H9 (cell line): ENCODE data around the gene BICD2. TPM values are rescaled to one million over a fixed set of nuclear protein-coding genes. Genes with fewer than 3 reads are reported as not detected.
A peak's percentile ranks its signal among the peaks of the same experiment; 100 is the strongest.

Source experiments
- DNase-seq: peaks from one replicate; pipeline ENCODE4 v3.0.0-alpha.2; 2017
- H2AFZ ChIP-seq: one replicate; pipeline ENCODE4 v1.6.1; 2013; ENCODE audit warnings: mild to moderate bottlenecking, low read length, control low read depth, moderate library complexity
- H2AK5ac ChIP-seq: 2 replicates; pipeline ENCODE4 v1.6.1; 2013; ENCODE audit warnings: low read length, control low read depth, mixed read lengths; ENCODE audit not compliant: insufficient read length
- H2BK120ac ChIP-seq: one replicate; pipeline ENCODE4 v1.6.1; 2013; ENCODE audit warnings: low read depth, mild to moderate bottlenecking, low read length, control low read depth, inconsistent platforms; ENCODE audit not compliant: poor library complexity, severe bottlenecking
- H2BK12ac ChIP-seq: 2 replicates; pipeline ENCODE4 v1.6.1; 2013; ENCODE audit warnings: low read length, control low read depth, mixed read lengths, low read depth; ENCODE audit not compliant: insufficient read length
- H2BK15ac ChIP-seq: 2 replicates; pipeline ENCODE4 v1.6.1; 2013; ENCODE audit warnings: low read depth, low read length, control low read depth
- H2BK20ac ChIP-seq: one replicate; pipeline ENCODE4 v1.6.1; 2013; ENCODE audit warnings: low read depth, mild to moderate bottlenecking, low read length, control low read depth, inconsistent platforms; ENCODE audit not compliant: poor library complexity, severe bottlenecking
- H2BK5ac ChIP-seq: 2 replicates; pipeline ENCODE4 v1.6.1; 2013; ENCODE audit warnings: low read length, control low read depth, mixed read lengths; ENCODE audit not compliant: insufficient read length
- H3K14ac ChIP-seq: 2 replicates; pipeline ENCODE4 v1.6.1; 2013; ENCODE audit warnings: low read length, control low read depth; ENCODE audit not compliant: insufficient read depth
- H3K18ac ChIP-seq: 2 replicates; pipeline ENCODE4 v1.6.1; 2013; ENCODE audit warnings: low read depth, mild to moderate bottlenecking, mixed read lengths, low read length, control low read depth; ENCODE audit not compliant: insufficient read length
- H3K23ac ChIP-seq: 2 replicates; pipeline ENCODE4 v1.6.1; 2013; ENCODE audit warnings: low read length, control low read depth, mixed read lengths, low read depth; ENCODE audit not compliant: insufficient read length
- H3K23me2 ChIP-seq: 2 replicates; pipeline ENCODE4 v1.6.1; 2013; ENCODE audit warnings: low read depth, mild to moderate bottlenecking, mixed read lengths, low read length, control low read depth; ENCODE audit not compliant: insufficient read length, poor library complexity, severe bottlenecking
- H3K27ac ChIP-seq: 2 replicates; pipeline ENCODE4 v1.5.1; 2013; ENCODE audit warnings: low read length, control low read depth, mixed read lengths, low read depth; ENCODE audit not compliant: insufficient read length
- H3K27me3 ChIP-seq: 2 replicates; pipeline ENCODE4 v1.6.1; 2013; ENCODE audit warnings: low read length, control low read depth, inconsistent platforms; ENCODE audit not compliant: insufficient read depth
- H3K4ac ChIP-seq: 2 replicates; pipeline ENCODE4 v1.6.1; 2013; ENCODE audit warnings: low read depth, mild to moderate bottlenecking, control low read depth, inconsistent platforms, low read length, moderate library complexity
- H3K4me1 ChIP-seq: 2 replicates; pipeline ENCODE4 v1.6.1; 2013; ENCODE audit warnings: low read length, control low read depth, inconsistent platforms; ENCODE audit not compliant: insufficient read depth
- H3K4me2 ChIP-seq: 2 replicates; pipeline ENCODE4 v1.6.1; 2013; ENCODE audit warnings: low read length, control low read depth, mixed read lengths; ENCODE audit not compliant: insufficient read length, insufficient read depth
- H3K56ac ChIP-seq: 2 replicates; pipeline ENCODE4 v1.6.1; 2013; ENCODE audit warnings: low read depth, mild to moderate bottlenecking, mixed read lengths, low read length, control low read depth; ENCODE audit not compliant: insufficient read length
- H3K79me1 ChIP-seq: 2 replicates; pipeline ENCODE4 v1.6.1; 2013; ENCODE audit warnings: low read depth, mild to moderate bottlenecking, moderate library complexity, low read length, control low read depth, inconsistent platforms; ENCODE audit not compliant: insufficient read depth, poor library complexity, severe bottlenecking
- H3K79me2 ChIP-seq: 2 replicates; pipeline ENCODE4 v1.6.1; 2013; ENCODE audit warnings: low read length, control low read depth, inconsistent platforms; ENCODE audit not compliant: insufficient read depth
- H3K9ac ChIP-seq: 2 replicates; pipeline ENCODE4 v1.6.1; 2013; ENCODE audit warnings: low read length, control low read depth, mixed read lengths; ENCODE audit not compliant: insufficient read length; ENCODE audit errors: extremely low read depth
- H3K9me3 ChIP-seq: one replicate; pipeline ENCODE4 v1.6.1; 2013; ENCODE audit warnings: low read depth, low read length, inconsistent platforms; ENCODE audit not compliant: control insufficient read depth
- H3T11ph ChIP-seq: one replicate; pipeline ENCODE4 v1.6.1; 2013; ENCODE audit warnings: mild to moderate bottlenecking, low read length, control low read depth, inconsistent platforms
- H4K20me1 ChIP-seq: one replicate; pipeline ENCODE4 v1.6.1; 2013; ENCODE audit not compliant: control insufficient read depth, insufficient read length, insufficient read depth
- H4K5ac ChIP-seq: 2 replicates; pipeline ENCODE4 v1.6.1; 2013; ENCODE audit warnings: low read depth, mild to moderate bottlenecking, mixed read lengths, low read length, control low read depth; ENCODE audit not compliant: insufficient read length
- H4K8ac ChIP-seq: replicated peaks from 2 replicates; pipeline ENCODE4 v1.6.1; 2013; ENCODE audit warnings: low read length, control low read depth, mixed read lengths, low read depth; ENCODE audit not compliant: insufficient read length
- H4K91ac ChIP-seq: 2 replicates; pipeline ENCODE4 v1.6.1; 2013; ENCODE audit warnings: low read depth, mild to moderate bottlenecking, moderate library complexity, mixed read lengths, low read length, control low read depth; ENCODE audit not compliant: insufficient read length
- H3K27ac Mint-ChIP-seq, 3 experiments: 2 replicates in 2 of 3; 3 replicates in 1 of 3; pipeline ENCODE4 v1.8.0; 2020 to 2021; ENCODE audit warnings: mixed read lengths in 3 of 3, mild to moderate bottlenecking in 1 of 3, moderate library complexity in 1 of 3
- H3K27me3 Mint-ChIP-seq: 2 replicates; pipeline ENCODE4 v1.8.0; 2021; ENCODE audit warnings: low read depth, mild to moderate bottlenecking, moderate library complexity, mixed read lengths
- H3K36me3 Mint-ChIP-seq, 3 experiments: 2 replicates in 2 of 3; 3 replicates in 1 of 3; pipeline ENCODE4 v1.8.0; 2020 to 2021; ENCODE audit warnings: low read depth in 3 of 3, mixed read lengths in 3 of 3; ENCODE audit not compliant: insufficient read depth in 1 of 3
- H3K4me1 Mint-ChIP-seq, 2 experiments: 2 replicates each; pipeline ENCODE4 v1.8.0; 2020; ENCODE audit warnings: mixed read lengths in 2 of 2
- H3K4me3 Mint-ChIP-seq, 2 experiments: 2 replicates in 1 of 2; 3 replicates in 1 of 2; pipeline ENCODE4 v1.8.0; 2020 to 2021; ENCODE audit warnings: mild to moderate bottlenecking in 2 of 2, mixed read lengths in 2 of 2, moderate library complexity in 1 of 2
- H3K9me3 Mint-ChIP-seq, 2 experiments: 2 replicates in 1 of 2; 3 replicates in 1 of 2; pipeline ENCODE4 v1.8.0; 2020; ENCODE audit warnings: mild to moderate bottlenecking in 2 of 2, mixed read lengths in 2 of 2, moderate library complexity in 1 of 2
- WGBS: extraction: QIAGEN DNeasy Blood & Tissue Kit; methylation state at CpG from one replicate; pipeline ENCODE4 v1.1.7; 2013; ENCODE audit warnings: missing lambda C conversion rate, low lambda C conversion rate, mixed read lengths; ENCODE audit not compliant: insufficient read length; ENCODE audit errors: extremely low coverage; 5-methylcytosine and 5-hydroxymethylcytosine counted together
- total RNA-seq: library from RNA; stranded (reverse); gene quantifications from 2 replicates; pipeline ENCODE4 v1.2.1, GENCODE V29; 2021
- TF ChIP-seq, protein P1 (sequence below): fragments of 200-600 bp; sonication (generic); conservative IDR thresholded peaks from 3 replicates; pipeline ENCODE4 v1.8.0; 2021; ENCODE audit warnings: antibody characterized with exemption, mild to moderate bottlenecking

Gene BICD2
- total RNA-seq, 1 experiment from 2014 or later, result 22.3 TPM

- H3K79me2 ChIP-seq, result no peaks in the 10 kb centered on the region; the same call in 1 of the 2 replicates
- no peak overlapping the region for H2BK12ac ChIP-seq
- H3K18ac ChIP-seq, result no peak overlapping the region
- no peak overlapping the region for H3K14ac ChIP-seq
- H4K20me1 ChIP-seq, result no peaks in the 10 kb centered on the region
- H2AK5ac ChIP-seq, result no peak overlapping the region
- peaks cover 2% of the 10 kb centered on the region; the same call in 1 of the 2 replicates for H3K4me1 ChIP-seq
- no peaks in the 10 kb centered on the region for H3K79me1 ChIP-seq
- no peaks in the 10 kb centered on the region for H3K27me3 ChIP-seq
- no peak overlapping the region for H4K91ac ChIP-seq
- WGBS, result no CpG with 5 or more reads among the region's 8 CpGs
- H3K23ac ChIP-seq, result no peak overlapping the region
- DNase-seq, result peak; percentile 21
- Mint-ChIP-seq H3K4me1 (peaks cover 9% of the 10 kb centered on the region in 2 experiments), H3K27me3 (no peaks in the 10 kb centered on the region), H3K9me3 (no peaks in the 10 kb centered on the region), H3K36me3 (peaks cover 5 to 28% (median 8%) of the 10 kb centered on the region in 3 experiments; a peak in 6 of 7 replicates), H3K27ac (peak overlapping the region in 1 of 3 experiments; percentile 39; a peak in 1 of 7 replicates), H3K4me3 (no peak overlapping the region)
- TF ChIP-seq, protein P1, sequence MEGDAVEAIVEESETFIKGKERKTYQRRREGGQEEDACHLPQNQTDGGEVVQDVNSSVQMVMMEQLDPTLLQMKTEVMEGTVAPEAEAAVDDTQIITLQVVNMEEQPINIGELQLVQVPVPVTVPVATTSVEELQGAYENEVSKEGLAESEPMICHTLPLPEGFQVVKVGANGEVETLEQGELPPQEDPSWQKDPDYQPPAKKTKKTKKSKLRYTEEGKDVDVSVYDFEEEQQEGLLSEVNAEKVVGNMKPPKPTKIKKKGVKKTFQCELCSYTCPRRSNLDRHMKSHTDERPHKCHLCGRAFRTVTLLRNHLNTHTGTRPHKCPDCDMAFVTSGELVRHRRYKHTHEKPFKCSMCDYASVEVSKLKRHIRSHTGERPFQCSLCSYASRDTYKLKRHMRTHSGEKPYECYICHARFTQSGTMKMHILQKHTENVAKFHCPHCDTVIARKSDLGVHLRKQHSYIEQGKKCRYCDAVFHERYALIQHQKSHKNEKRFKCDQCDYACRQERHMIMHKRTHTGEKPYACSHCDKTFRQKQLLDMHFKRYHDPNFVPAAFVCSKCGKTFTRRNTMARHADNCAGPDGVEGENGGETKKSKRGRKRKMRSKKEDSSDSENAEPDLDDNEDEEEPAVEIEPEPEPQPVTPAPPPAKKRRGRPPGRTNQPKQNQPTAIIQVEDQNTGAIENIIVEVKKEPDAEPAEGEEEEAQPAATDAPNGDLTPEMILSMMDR, result no peak
- no peak overlapping the region for H2BK5ac ChIP-seq
- H3K9ac ChIP-seq, result no peak overlapping the region
- H3K4ac ChIP-seq, result no peak overlapping the region
- no peaks in the 10 kb centered on the region for H3K9me3 ChIP-seq
- no peak overlapping the region for H3K27ac ChIP-seq
- H2BK15ac ChIP-seq, result no peak overlapping the region
- no peak overlapping the region for H3K56ac ChIP-seq
- H2BK20ac ChIP-seq, result no peak overlapping the region
- no peak overlapping the region for H2BK120ac ChIP-seq
- H4K8ac ChIP-seq, result no peak overlapping the region
- no peak overlapping the region for H3K4me2 ChIP-seq
- no peaks in the 10 kb centered on the region for H3K23me2 ChIP-seq
- H3T11ph ChIP-seq, result no peak overlapping the region
- H4K5ac ChIP-seq, result no peak overlapping the region
- no peak overlapping the region for H2AFZ ChIP-seq
These were observed 33.7 kb downstream of the BICD2 start for GRCh38 chr9:92730897-92731296.
